SU-DHL-6 (cell line): ENCODE measurements around the gene GOLIM4.

ENCODE experiments used
- EZH2phosphoT487 ChIP-seq: fragments of 200-600 bp; sonication (generic), shearing (Covaris generic); conservative IDR thresholded peaks from 2 replicates; pipeline ENCODE4 v1.6.1; 2018; ENCODE audit warnings: mild to moderate bottlenecking, antibody characterized with exemption, low read length, moderate library complexity, mixed read lengths
- TF ChIP-seq, protein P1 (sequence below): fragments of 200-600 bp; sonication (generic); IDR thresholded peaks from one replicate; pipeline ENCODE4 v1.5.1; 2017; ENCODE audit warnings: antibody characterized with exemption, mild to moderate bottlenecking, low read length, moderate library complexity; ENCODE audit not compliant: insufficient read depth, poor library complexity, severe bottlenecking

DNA sequence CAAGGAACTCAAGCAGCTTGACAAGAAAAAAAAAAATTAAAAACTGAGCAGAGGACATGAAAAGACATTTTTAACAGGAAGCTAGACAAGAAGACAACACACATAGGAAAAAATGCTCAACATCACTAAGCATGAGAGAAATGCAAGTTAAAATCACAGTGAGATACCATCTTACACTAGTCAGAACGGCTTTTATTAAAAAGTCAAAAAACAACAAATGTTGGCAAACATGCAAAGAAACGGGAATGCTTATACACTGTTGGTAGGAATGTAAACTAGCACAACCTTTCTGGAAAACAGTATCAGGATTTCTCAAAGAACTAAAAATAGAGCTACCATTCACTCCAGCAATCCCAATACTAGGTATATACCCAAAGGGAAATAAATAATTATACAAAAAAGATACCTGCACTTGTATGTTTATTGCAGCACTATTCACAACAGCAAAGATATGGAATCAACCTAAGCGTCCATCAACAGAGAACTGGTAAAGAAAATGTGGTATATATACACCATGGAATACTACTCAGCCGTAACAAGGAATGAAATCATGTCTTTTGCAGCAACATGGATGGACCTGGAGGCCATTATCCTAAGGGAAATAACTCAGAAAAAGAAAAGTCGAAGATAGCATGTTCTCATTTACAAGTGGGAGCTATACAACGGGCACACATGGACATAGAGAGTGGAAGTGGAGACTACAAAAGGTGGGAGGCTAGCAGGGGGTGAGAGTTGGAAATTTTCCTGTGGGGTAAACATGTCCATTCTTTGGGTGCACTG lies 5.2 kb downstream of the GOLIM4 start:
- TF ChIP-seq, protein P1, sequence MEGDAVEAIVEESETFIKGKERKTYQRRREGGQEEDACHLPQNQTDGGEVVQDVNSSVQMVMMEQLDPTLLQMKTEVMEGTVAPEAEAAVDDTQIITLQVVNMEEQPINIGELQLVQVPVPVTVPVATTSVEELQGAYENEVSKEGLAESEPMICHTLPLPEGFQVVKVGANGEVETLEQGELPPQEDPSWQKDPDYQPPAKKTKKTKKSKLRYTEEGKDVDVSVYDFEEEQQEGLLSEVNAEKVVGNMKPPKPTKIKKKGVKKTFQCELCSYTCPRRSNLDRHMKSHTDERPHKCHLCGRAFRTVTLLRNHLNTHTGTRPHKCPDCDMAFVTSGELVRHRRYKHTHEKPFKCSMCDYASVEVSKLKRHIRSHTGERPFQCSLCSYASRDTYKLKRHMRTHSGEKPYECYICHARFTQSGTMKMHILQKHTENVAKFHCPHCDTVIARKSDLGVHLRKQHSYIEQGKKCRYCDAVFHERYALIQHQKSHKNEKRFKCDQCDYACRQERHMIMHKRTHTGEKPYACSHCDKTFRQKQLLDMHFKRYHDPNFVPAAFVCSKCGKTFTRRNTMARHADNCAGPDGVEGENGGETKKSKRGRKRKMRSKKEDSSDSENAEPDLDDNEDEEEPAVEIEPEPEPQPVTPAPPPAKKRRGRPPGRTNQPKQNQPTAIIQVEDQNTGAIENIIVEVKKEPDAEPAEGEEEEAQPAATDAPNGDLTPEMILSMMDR: no peak
- TF ChIP-seq EZH2phosphoT487: no peak
